GM19455 (cell line): ENCODE measurements around the gene SGSM2.

Experiments used
- ATAC-seq: cut with Tn5 transposase; IDR thresholded peaks from one replicate; pipeline ENCODE4 v1.9.1; 2021; ENCODE audit not compliant: unreplicated experiment

Gene SGSM2

GRCh38 chr17:2384439-2385127 is 47.3 kb downstream of the SGSM2 start:
- no peak for ATAC-seq

GRCh38 chr17:2385240-2386210 is 48.2 kb downstream of the SGSM2 start:
- ATAC-seq = no peak

- no peak for ATAC-seq
Measured at GRCh38 chr17:2386400-2387085, 49.2 kb downstream of the SGSM2 start.

- ATAC-seq = no peak
Measured at GRCh38 chr17:2387086-2388019, 50.1 kb downstream of the SGSM2 start.

DNA sequence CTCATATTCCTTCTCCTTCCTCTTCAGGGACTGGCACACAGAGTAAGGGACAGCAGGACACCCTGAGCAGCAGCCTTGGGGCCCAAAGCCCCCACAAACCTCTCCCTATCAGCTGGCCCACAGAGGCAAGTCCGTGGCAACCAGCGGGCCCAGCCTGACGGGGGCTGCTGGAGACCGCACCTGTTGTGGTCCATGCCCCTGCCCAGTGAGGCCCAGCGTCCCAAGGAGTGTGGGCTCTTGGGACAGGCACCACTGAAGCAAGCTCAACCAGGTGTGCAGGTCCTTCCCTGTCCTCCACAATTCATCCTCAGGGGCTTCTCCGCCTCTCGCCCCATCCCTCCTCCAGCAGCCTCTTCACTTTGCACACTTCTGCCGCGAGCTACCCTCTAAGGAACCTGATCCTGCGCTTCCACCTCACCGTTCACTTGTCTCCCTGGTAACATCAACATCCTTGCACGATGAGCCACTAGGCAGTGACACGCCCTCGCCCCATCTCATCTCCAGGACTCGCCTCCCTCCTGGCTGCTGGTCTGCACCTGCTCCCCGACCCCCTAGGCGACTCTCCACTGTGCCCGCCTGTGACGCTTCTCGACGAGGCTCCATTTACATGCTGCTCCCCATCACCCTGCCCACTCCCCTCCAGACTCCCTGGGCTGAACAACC is 50.9 kb downstream of the SGSM2 start:
- no peak for ATAC-seq

DNA sequence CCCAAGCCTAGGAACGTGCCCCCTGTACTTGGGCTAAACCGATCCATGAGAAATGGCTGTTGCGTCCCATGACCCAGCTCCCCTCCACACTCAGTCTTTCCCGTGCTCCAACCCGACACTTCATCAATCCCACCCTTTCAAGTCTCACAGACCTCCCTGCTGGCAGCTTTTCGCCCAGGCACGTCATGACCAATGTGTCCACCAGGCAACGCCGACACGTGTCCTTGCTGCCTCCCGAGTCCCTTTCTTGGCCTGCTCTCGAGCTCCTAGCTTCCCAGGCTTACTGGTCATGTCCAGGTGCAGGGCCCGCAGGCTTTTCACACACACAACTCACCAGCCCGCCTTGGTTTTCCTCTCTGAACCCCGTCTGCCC is 51.4 kb downstream of the SGSM2 start:
- no peak for ATAC-seq

DNA sequence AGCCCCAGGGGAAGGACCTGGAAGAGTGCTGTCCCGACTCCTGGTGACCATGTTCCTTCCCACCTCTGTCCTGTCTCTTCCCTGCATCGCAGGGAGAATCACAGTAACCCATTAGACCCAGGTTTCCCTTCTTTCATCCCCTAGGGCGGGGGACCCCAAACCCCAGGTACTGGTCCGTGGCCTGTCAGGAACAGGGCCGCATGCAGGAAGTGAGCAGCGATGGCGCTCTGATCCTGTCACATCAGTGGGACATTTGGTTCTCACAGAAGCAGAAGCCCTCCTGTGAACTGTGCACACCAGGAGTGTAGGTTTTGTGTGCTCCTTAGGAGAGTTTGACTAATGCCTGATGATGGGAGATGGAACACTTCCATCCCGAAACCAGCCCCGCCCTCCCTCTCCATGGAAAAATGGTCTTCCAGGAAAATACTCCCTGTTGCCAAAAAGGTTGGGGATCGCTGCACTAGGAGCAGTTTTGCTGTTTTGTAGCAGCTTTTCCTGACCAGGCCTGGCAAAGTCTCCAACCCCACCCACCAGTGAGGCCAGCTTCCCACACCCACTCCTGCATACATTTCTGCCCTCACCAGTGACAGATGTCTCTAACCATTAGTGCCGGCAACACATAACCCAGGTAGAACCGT is 53.0 kb downstream of the SGSM2 start:
- ATAC-seq = no peak

DNA sequence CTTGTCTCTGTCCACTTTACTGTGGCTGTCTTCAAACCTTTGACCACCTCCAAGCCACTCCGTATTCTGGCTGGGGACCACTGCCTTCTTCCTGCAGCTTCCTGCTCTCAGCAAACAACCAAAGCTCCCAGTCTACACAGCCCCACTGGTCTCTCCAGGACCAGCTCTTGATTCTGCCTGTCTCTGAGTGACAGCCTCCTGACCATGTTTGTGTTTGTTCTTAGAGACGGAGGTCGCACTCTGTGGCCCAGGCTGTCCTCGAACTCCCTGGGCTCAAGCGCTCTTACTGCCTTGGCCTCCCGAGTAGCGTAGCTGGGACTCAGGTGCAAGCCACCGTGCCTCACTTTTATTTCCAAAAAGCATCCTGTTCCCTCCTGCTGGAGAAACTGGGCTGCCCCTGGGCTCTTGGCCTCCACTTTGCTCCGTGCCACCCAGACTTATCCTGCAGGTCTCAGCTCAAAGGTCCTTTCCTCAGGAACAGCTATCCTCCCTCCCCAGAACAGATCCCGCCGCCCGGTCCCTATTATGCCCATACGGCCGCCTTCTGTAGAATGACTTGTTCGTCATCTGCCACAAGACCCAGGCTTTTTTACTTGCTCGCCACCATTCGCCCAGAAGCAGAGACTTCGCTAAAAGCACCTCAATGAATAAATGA is 54.4 kb downstream of the SGSM2 start:
- ATAC-seq = no peak

GRCh38 chr17:2392252-2393173 is 55.2 kb downstream of the SGSM2 start:
- ATAC-seq = peak; percentile 49

DNA sequence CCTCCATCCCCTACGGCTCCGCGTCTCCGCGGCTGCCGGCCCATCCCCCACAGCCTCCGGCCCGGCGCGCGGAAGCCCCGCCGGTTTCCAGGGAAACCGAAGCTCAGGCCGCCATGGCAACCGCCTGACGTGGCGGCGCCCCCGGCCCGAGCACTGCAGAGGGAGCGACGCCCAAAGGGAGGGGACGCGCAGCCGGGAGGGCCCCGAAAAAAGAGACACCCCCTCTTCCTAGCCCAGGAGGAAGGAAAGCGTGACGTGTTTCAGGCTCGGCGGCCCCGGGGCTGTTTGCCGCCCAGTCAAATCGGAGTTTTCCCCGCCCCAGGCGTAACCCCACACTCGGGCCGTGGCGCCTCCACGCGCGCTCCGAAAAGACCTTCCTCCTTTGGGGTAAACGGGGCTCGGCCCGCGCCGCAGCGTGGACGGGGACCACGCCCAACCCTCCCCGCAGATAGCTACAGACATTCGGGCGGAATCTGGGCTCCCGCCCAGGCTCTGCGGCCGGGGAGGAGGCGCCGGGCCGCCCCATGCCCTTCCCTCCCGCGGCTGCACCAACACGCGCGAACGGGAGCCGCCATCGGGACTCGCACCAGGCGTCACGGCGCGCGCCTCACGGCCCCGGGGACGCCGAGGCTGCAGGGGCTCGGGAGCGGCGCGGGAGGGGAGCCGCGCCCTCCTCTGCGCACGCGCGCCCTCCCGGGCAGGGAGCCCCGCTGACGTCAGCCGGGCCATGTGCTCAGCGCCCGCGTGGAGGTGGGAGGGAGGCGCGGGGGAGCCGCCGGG is 56.1 kb downstream of the SGSM2 start:
- peak; percentile 31 for ATAC-seq

- no peak for ATAC-seq
Measured at GRCh38 chr17:2393954-2394749, 56.9 kb downstream of the SGSM2 start.

- no peak for ATAC-seq
Measured at GRCh38 chr17:2394775-2395201, 57.5 kb downstream of the SGSM2 start.

DNA sequence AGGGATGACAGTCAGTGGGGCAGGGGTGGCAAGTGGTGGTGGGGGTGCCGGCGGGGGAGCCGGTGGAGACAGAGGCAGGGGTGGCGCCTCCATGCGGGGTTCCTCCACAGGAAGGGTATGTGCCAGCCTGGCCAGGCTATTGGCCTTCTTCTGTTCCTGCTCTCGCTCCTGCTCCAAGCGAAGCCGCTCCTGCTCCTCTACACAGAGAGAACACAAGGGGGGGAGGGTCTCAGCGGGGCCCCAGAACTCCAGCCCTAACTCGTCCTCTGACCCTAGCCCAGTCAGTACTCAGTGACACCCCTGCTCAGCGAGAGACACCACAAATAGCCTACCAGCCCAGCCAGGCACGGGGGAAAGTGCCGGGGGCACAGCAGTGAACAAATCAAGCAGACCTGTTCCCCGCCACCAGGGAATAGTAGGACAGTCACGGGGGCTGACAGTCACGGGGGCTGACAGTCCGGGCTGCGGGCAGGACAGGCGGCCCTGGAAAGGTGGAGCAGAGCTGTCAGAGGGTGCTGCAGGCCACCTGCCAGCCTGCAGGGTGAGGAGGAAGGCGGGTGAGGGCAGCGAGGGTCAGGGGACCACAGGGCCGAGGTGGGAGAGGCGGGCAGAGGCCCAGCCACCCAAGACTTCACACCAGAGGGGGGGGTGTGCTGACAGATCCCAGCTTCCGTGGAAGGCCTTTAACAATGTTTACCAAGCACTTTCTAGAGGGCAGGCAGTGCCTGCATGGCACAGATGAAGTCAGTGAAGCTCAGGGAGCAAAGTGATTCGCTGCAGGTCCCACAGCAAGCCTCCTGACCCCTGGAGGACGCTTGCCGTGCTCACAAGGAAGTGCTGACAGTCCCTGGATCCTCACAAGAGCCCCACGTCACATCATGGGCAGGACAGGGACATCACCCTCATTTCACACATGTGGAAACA is 58.2 kb downstream of the SGSM2 start:
- ATAC-seq = no peak

DNA sequence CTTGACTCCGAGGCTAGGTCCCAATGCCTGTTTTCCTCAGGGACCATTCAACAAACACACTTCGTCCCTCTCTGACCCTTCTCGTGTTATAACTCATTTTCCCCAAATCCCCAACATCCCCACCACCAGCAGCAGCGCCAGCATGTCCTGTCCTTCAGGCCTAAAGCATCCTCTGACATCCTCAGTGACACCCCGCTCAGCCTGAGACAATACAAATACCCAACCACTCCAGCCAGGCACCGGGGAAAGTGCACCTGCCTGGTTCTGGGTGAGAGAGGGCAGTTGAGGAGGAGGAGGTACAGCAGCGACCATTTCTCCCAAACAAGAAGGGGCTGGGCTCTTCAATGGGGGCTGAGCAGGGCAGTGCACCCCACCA is 58.9 kb downstream of the SGSM2 start:
- no peak for ATAC-seq

DNA sequence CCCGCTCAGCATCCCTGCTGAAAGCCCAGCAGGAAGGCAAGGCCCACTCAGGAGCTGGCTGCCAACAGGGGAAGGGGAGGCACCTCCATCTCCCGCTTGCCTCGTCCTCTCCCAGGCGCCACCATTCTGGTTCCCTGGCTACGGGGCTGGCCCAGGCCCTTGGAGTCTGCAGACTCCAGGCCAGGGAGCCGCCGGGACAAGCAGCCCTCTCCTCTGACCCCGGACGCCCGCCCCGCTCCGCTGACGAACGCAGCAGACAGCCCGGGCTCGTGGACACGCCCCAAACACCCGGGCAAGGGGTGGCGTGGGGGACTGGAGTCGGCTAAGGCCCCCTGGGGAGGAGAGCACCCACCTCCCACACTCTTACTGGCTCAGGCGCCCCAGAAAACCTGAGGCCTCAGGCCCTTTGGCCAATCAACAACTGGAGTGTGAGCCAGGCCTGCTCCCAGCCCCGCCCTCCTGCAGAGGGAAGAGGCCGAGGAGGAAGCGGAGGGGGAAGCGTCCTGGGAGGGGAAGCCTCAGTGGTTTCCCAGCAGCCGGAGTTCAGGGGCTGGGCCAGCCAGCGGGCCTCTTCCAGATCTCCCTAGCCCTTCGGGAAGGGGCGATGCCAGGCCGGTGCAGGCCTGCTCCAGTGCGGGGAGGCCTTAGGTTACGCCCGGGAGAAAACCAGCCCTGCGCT is 59.4 kb downstream of the SGSM2 start:
- ATAC-seq = no peak
